Activated CD4-positive, CD25-positive, alpha-beta regulatory T cell treated with anti-CD3 and anti-CD28 coated beads, Interleukin-2, amount 50 U/mL, for 24 hours (primary cell): ENCODE measurements around the gene MYEOV.

Experiments
- ATAC-seq, 2 donors: fragments of 150-1000 bp; cut with Tn5 transposase; one replicate each; pipeline ENCODE4 v1.10.0; 2021; ENCODE audit warnings: mild to moderate bottlenecking in 1 of 2, moderate library complexity in 1 of 2

MYEOV gene

GRCh38 chr11:69320756-69321741 is 27.1 kb downstream of the MYEOV start:
- no peak for ATAC-seq

- no peak for ATAC-seq
Observed at GRCh38 chr11:69321877-69322361, 28.0 kb downstream of the MYEOV start.

GRCh38 chr11:69325446-69325845 is 31.5 kb downstream of the MYEOV start:
- no peak for ATAC-seq

GRCh38 chr11:69326622-69327219 is 32.8 kb downstream of the MYEOV start:
- ATAC-seq = no peak

GRCh38 chr11:69327741-69328191 is 33.8 kb downstream of the MYEOV start:
- no peak for ATAC-seq

- ATAC-seq = no peak
Observed at GRCh38 chr11:69328231-69328630, 34.3 kb downstream of the MYEOV start.

GRCh38 chr11:69329581-69329980 is 35.6 kb downstream of the MYEOV start:
- no peak for ATAC-seq

- no peak for ATAC-seq
Observed at GRCh38 chr11:69330330-69330729, 36.4 kb downstream of the MYEOV start.

GRCh38 chr11:69333149-69333710 is 39.3 kb downstream of the MYEOV start:
- ATAC-seq = no peak

GRCh38 chr11:69333879-69334278 is 39.9 kb downstream of the MYEOV start:
- no peak for ATAC-seq

- ATAC-seq = no peak
Observed at GRCh38 chr11:69335007-69335780, 41.2 kb downstream of the MYEOV start.

GRCh38 chr11:69335781-69336405 is 41.9 kb downstream of the MYEOV start:
- no peak for ATAC-seq

- peak; percentile 87 to 94 for ATAC-seq
Observed at GRCh38 chr11:69337211-69337721, 43.3 kb downstream of the MYEOV start.

- ATAC-seq = no peak
Observed at GRCh38 chr11:69339041-69339733, 45.2 kb downstream of the MYEOV start.

- no peak for ATAC-seq
Observed at GRCh38 chr11:69339983-69340565, 46.1 kb downstream of the MYEOV start.

- ATAC-seq = no peak
Observed at GRCh38 chr11:69342588-69343330, 48.8 kb downstream of the MYEOV start.

GRCh38 chr11:69343401-69344321 is 49.7 kb downstream of the MYEOV start:
- ATAC-seq = no peak

GRCh38 chr11:69344570-69345145 is 50.7 kb downstream of the MYEOV start:
- ATAC-seq = no peak
